ENCODE data around the gene C7orf33. TPM values are rescaled to one million over a fixed set of nuclear protein-coding genes. Genes with fewer than 3 reads are reported as not detected.

The C7orf33 gene
- total and polyA plus RNA-seq, 2 of the 13 experiments (the other 11 are each of a cell fraction or from before 2014, with no cell fraction given): not detected

- ATAC-seq (no peak), FAIRE-seq (no peak), DNase-seq (ENCODE audit: low spot score) (no peak)
- Histone ChIP-seq H3K27ac (ENCODE audit: extremely low read length, insufficient read depth, low read length) (no peak overlapping the region), H3K4me3 (replicated peaks in 1 of 3; ENCODE audit: insufficient read depth in 1 of 3, low read depth in 2 of 3, low read length in 3 of 3) (no peak overlapping the region), H3K9me3 (ENCODE audit: low read length) (no peaks in the 10 kb centered on the region), H3K27me3 (ENCODE audit: control insufficient read depth in 1 of 2, insufficient read depth in 2 of 2, low read length in 2 of 2) (no peaks in the 10 kb centered on the region), H3K36me3 (replicated peaks in 1 of 2; ENCODE audit: control insufficient read depth in 1 of 2, insufficient read depth in 2 of 2, low read length in 2 of 2) (no peaks in the 10 kb centered on the region), H2AFZ (ENCODE audit: low read length) (no peak overlapping the region), H3K4me1 (ENCODE audit: insufficient read depth, low read length) (peaks cover 19% of the 10 kb centered on the region), H3K79me2 (ENCODE audit: insufficient read depth, low read length) (no peaks in the 10 kb centered on the region), H4K20me1 (ENCODE audit: insufficient read depth, low read length) (no peaks in the 10 kb centered on the region; the same call in 1 of the 2 replicates), H3K9ac (ENCODE audit: insufficient read depth, low read depth, low read length) (no peak overlapping the region), H3K4me2 (ENCODE audit: low read depth, low read length) (no peak overlapping the region)
- ChIA-PET POLR2A (no interaction called here), CTCF (ENCODE audit: low intra/inter-chr PET ratio, low total read pairs) (no interaction called here)
- BruUV-seq (replicated peaks): no TSS peak
- 55% methylated on average over 6 of the region's 6 CpGs for WGBS (ENCODE audit: low lambda C conversion rate)
- intact Hi-C loops (cut with micrococcal nuclease; ENCODE audit: unreplicated experiment): no loop called here
- in situ Hi-C loops (cut with HindIII; ENCODE audit: extremely low pct_ligation_motif_present, low pct_unique_long_range_greater_than_20kb): no loop called here
- TF ChIP-seq ZXDC (CRISPR knock-in tag; IDR thresholded peaks at IDR 0.05): no peak
- TF ChIP-seq KIAA2018 (CRISPR knock-in tag; IDR thresholded peaks at IDR 0.05; ENCODE audit: borderline replicate concordance): no peak
- TF ChIP-seq HOXA5 (CRISPR knock-in tag; IDR thresholded peaks at IDR 0.05): no peak
- no peak for TF ChIP-seq GPBP1L1 (CRISPR knock-in tag; IDR thresholded peaks at IDR 0.05)
- TF ChIP-seq ZNF839 (CRISPR knock-in tag; IDR thresholded peaks at IDR 0.05; ENCODE audit: borderline replicate concordance): no peak
- TF ChIP-seq PATZ1 (CRISPR knock-in tag; IDR thresholded peaks at IDR 0.05): no peak
- no peak for TF ChIP-seq ZFP36 (IDR thresholded peaks at IDR 0.05; ENCODE audit: borderline replicate concordance, low read depth, low read length, partially characterized antibody)
- TF ChIP-seq HINFP (CRISPR knock-in tag; IDR thresholded peaks at IDR 0.05; ENCODE audit: low read depth): no peak
Observed at GRCh38 chr7:148630078-148630477, 39.5 kb downstream of the C7orf33 start.
